ENCODE measurements around the gene PCIF1.
A peak's percentile ranks its signal among the peaks of the same experiment; 100 is the strongest.
"Not testable (repeated sequence)": the region's sequence is repeated elsewhere in the genome, so short reads cannot be mapped to it uniquely, and the experiment has no call there.

PCIF1 gene

GRCh38 chr20:45968801-45969711 lies 34.6 kb downstream of the PCIF1 start:
- DNase-seq, result no peak

- DNase-seq, result no peak
Observed at GRCh38 chr20:45969712-45970634, 35.5 kb downstream of the PCIF1 start.

GRCh38 chr20:45970646-45971424 lies 36.4 kb downstream of the PCIF1 start:
- peak; percentile 35 for DNase-seq

- peak; percentile 79 for DNase-seq
Observed at GRCh38 chr20:45971425-45971674, 36.9 kb downstream of the PCIF1 start.

GRCh38 chr20:45971675-45972499 lies 37.4 kb downstream of the PCIF1 start, which contains the start of gene ZNF335:
Gene ZNF335, minus strand, starts transcription at chr20:45972203. Its CDS starts 793 bp downstream, at chr20:45971410.
- DNase-seq, result peak; percentile 94

GRCh38 chr20:45972500-45973183 lies 38.2 kb downstream of the PCIF1 start:
- no peak for DNase-seq

- no peak for DNase-seq
Observed at GRCh38 chr20:45974896-45975565, 40.5 kb downstream of the PCIF1 start.

GRCh38 chr20:45975686-45976085 lies 41.2 kb downstream of the PCIF1 start:
- no peak for DNase-seq

GRCh38 chr20:45976086-45976485 lies 41.6 kb downstream of the PCIF1 start:
- no peak for DNase-seq

- DNase-seq, result no peak
Observed at GRCh38 chr20:45981261-45981660, 46.8 kb downstream of the PCIF1 start.

- DNase-seq, result no peak
Observed at GRCh38 chr20:45983279-45983743, 48.8 kb downstream of the PCIF1 start.

GRCh38 chr20:45985573-45985972 lies 51.1 kb downstream of the PCIF1 start:
- no peak for DNase-seq

GRCh38 chr20:45987108-45987780 lies 52.8 kb downstream of the PCIF1 start:
- peak; percentile 66 for DNase-seq

- DNase-seq, result not testable (repeated sequence)
Observed at GRCh38 chr20:45988830-45989229, 54.3 kb downstream of the PCIF1 start.

GRCh38 chr20:45991616-45992015 lies 57.1 kb downstream of the PCIF1 start:
- DNase-seq, result no peak

GRCh38 chr20:45993197-45993951 lies 58.9 kb downstream of the PCIF1 start:
- no peak for DNase-seq

- DNase-seq, result no peak
Observed at GRCh38 chr20:45994761-45995493, 60.4 kb downstream of the PCIF1 start.

GRCh38 chr20:45995495-45996097 lies 61.1 kb downstream of the PCIF1 start:
- DNase-seq, result not testable (repeated sequence)

All from stimulated activated naive CD4-positive, alpha-beta T cell treated with Interleukin-2 at 50 U/mL for 16 hours (primary cell).